Stimulated activated CD4-positive, alpha-beta T cell treated with anti-CD3 and anti-CD28 coated beads, Interleukin-1b, Interleukin-23, amount 100 ng/mL, for 1 hour (primary cell): ENCODE data around the gene NEDD1.
A peak's percentile ranks its signal among the peaks of the same experiment; 100 is the strongest.

ENCODE experiments used
- DNase-seq, 2 donors: peaks; one replicate each; pipeline ENCODE4 v3.0.0-alpha.2; 2020; ENCODE audit warnings: low read depth in 2 of 2

The NEDD1 gene

GRCh38 chr12:96901175-96901574, 5.9 kb upstream of the NEDD1 start:
- DNase-seq: no peak

GRCh38 chr12:96902076-96902475, 5.0 kb upstream of the NEDD1 start:
- DNase-seq: no peak

GRCh38 chr12:96906498-96906848, 584 bp upstream of the NEDD1 start:
- DNase-seq: no peak

GRCh38 chr12:96907671-96908422, 790 bp downstream of the NEDD1 start:
- no peak for DNase-seq

- no peak for DNase-seq
Observed at GRCh38 chr12:96908423-96908675, 1.3 kb downstream of the NEDD1 start.

- no peak for DNase-seq
Observed at GRCh38 chr12:96912261-96912660, 5.2 kb downstream of the NEDD1 start.

- no peak for DNase-seq
Observed at GRCh38 chr12:96912943-96913342, 5.9 kb downstream of the NEDD1 start.

- DNase-seq: no peak
Observed at GRCh38 chr12:96919510-96920210, 12.6 kb downstream of the NEDD1 start.

GRCh38 chr12:96948782-96949181, 41.7 kb downstream of the NEDD1 start:
- no peak for DNase-seq

- DNase-seq: no peak
Observed at GRCh38 chr12:96979532-96979931, 72.5 kb downstream of the NEDD1 start.

- DNase-seq: no peak
Observed at GRCh38 chr12:96980991-96981414, 73.9 kb downstream of the NEDD1 start.

- no peak for DNase-seq
Observed at GRCh38 chr12:96981911-96982310, 74.9 kb downstream of the NEDD1 start.

- no peak for DNase-seq
Observed at GRCh38 chr12:96982671-96983070, 75.6 kb downstream of the NEDD1 start.

GRCh38 chr12:96985515-96986362, 78.7 kb downstream of the NEDD1 start:
- peak in 1 of 2 donors; percentile 10 for DNase-seq

- no peak for DNase-seq
Observed at GRCh38 chr12:96986883-96987523, 79.9 kb downstream of the NEDD1 start.

GRCh38 chr12:96988919-96989318, 81.9 kb downstream of the NEDD1 start:
- DNase-seq: no peak

- DNase-seq: no peak
Observed at GRCh38 chr12:96989916-96990315, 82.9 kb downstream of the NEDD1 start.

- DNase-seq: no peak
Observed at GRCh38 chr12:96994900-96995299, 87.8 kb downstream of the NEDD1 start.

GRCh38 chr12:96995861-96996260, 88.8 kb downstream of the NEDD1 start:
- no peak for DNase-seq

- no peak for DNase-seq
Observed at GRCh38 chr12:96997797-96998484, 90.9 kb downstream of the NEDD1 start.

- DNase-seq: no peak
Observed at GRCh38 chr12:97003276-97003675, 96.2 kb downstream of the NEDD1 start.
